GDM1 (cell line): ENCODE data around the gene CNOT2.

Source experiments
- DNase-seq: peaks from one replicate; lab custom pipeline; 2025; lab: John Stamatoyannopoulos, UW

The CNOT2 gene, protein sequence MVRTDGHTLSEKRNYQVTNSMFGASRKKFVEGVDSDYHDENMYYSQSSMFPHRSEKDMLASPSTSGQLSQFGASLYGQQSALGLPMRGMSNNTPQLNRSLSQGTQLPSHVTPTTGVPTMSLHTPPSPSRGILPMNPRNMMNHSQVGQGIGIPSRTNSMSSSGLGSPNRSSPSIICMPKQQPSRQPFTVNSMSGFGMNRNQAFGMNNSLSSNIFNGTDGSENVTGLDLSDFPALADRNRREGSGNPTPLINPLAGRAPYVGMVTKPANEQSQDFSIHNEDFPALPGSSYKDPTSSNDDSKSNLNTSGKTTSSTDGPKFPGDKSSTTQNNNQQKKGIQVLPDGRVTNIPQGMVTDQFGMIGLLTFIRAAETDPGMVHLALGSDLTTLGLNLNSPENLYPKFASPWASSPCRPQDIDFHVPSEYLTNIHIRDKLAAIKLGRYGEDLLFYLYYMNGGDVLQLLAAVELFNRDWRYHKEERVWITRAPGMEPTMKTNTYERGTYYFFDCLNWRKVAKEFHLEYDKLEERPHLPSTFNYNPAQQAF

GRCh38 chr12:70242695-70243509 is at the start of gene CNOT2:
TSS of gene CNOT2 (plus strand) at chr12:70243433. CDS start at chr12:70278227, 34,794 bp downstream.
- peak; percentile 88 for DNase-seq

DNA sequence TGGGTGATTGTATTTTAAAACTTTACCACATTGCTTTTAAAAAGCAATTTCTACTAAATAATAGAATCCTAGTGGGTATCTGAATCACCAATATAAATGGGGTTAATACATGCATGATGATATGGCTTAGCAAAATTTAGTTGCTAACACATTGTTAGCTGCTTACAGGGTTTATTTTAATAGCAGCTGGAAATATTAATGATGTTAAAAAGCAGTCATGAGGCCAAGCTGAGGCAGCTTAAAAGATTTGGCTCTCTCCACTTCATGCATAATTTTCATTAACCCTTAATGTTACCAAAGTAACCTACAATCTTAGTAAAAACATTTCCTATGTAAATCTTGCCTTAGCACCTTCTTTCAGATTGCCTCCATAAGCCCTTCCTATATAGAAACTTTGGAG is 49.2 kb upstream of the CNOT2 start:
- no peak for DNase-seq

GRCh38 chr12:70196811-70197281 is 46.4 kb upstream of the CNOT2 start:
- no peak for DNase-seq

DNA sequence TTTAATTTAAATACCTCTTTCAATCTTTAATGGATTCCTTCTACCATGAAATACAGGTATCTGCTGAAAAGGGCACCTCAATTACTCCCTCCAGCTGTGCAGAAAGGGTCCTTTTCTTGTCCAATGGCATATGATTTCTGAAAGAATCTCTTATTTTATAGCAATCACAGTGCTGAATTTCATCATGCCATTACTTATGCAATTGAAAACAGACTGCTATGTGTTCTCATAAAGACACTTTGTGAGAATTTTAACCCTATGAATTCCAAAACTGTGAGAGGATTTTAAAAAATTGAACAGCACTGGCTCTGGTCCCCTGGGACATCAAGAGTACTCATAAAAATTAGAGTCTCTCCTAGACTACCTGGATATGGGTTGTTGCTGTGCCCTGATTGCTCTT is 45.9 kb upstream of the CNOT2 start:
- DNase-seq, result no peak

- no peak for DNase-seq
These were observed 29.5 kb upstream of the CNOT2 start for GRCh38 chr12:70213707-70214106.

DNA sequence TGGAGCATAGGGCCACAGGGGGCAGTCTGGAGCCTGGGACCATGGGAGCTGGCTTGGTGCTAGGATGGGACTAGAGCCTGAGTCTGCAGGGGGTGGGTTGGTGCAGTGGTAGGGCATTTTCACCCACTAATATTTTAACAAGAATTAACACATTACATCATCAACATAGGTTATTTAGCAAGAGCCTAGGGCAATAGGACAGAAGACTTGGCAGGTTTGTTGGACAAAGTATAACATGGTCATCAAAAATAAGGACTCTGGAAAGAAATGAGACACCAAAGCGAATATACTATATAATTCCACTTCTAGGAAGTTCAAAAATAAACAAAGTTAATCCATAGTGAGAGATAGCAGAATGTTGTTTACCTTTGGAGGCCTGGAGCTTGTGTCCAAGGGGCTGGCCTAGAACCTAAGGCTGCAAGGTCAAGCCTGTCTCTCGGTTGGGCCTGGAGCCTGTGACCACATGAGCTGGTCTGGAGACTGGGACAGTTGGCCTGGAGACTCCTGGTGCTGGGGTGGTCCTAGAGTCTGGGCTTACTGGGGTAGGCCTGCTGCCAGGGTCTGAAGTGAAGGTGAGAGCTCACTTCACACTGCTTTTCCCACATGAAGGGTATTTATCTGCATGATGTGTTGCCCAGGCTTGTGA is 28.1 kb upstream of the CNOT2 start:
- no peak for DNase-seq

- DNase-seq, result no peak
These were observed 25.8 kb upstream of the CNOT2 start for GRCh38 chr12:70217416-70217815.

DNA sequence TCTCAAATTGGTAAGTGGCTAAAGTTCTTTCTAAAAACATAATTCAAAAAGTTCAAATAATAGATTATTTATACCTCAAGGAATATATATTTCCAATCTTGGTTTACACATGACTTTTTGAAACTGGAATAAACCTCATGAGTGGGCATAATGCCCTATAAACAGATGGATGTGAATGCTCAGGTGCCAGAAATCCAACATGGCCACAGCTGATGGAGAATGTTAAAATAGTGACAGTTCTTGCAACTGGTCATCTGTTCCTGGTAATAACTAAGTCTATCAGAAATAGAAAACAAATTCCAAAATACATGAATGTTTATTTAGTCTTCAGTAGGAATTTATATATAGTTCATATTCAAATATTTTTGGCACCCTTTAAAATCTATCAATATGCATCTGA is 21.6 kb upstream of the CNOT2 start:
- no peak for DNase-seq

DNA sequence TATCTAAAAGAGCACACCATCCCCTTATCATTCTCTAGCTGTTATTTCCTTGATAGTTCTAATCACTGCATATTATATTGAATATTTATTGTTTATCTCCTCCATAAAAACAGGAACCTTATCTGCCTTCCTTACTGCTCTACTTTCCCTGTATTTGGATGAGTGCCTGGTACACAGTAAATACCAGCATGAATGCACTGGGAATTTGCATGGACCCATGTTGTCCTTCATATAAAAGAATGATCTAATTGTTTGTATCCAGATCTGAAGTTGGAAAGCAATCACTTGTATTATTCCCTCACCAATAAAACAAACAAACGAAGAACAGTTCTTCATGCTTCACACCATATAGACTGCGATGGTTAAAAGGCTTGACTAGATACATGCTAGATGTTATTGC is 15.3 kb upstream of the CNOT2 start:
- DNase-seq, result no peak

GRCh38 chr12:70230934-70231606 is 12.2 kb upstream of the CNOT2 start:
- no peak for DNase-seq

DNA sequence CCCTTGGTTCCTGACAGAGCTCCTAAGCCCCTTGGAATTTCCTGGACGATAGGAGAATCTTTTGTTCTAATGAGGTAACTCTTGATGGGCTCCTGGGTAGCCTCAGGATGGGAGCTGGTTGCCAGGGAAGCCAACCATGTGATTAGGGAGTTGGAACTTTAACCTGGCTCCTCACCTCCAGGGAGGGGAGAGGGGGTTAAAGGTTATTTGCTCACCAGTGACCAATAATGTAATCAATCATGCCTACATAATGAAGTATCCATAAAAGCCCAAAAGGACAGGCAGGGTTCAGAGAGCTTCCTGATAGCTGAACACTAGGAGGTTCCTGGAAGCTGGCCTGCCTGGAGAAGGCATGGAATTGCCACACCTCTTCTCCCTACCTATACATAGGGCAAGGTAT is 6.2 kb upstream of the CNOT2 start:
- DNase-seq, result no peak

- DNase-seq, result no peak
These were observed 2.6 kb upstream of the CNOT2 start for GRCh38 chr12:70240673-70241072.

DNA sequence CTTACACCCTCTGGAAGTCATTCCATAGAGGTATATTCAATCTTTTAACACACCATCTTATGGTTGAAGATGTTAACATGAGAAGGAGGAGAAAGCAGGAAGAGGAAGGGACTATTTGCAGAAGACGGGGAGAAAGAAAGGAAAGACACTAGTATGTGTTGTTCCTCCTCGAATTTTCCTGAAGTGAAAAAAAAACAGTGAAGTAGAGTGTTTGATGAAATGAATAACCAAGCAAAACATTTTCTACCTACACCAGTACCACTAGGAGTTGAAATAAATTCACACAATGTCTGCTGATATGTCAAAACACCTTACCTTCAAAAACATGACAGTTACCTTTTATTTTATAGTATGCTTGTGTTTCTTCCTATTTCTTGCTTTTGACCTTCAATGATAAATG is 1.4 kb upstream of the CNOT2 start:
- DNase-seq, result no peak

DNA sequence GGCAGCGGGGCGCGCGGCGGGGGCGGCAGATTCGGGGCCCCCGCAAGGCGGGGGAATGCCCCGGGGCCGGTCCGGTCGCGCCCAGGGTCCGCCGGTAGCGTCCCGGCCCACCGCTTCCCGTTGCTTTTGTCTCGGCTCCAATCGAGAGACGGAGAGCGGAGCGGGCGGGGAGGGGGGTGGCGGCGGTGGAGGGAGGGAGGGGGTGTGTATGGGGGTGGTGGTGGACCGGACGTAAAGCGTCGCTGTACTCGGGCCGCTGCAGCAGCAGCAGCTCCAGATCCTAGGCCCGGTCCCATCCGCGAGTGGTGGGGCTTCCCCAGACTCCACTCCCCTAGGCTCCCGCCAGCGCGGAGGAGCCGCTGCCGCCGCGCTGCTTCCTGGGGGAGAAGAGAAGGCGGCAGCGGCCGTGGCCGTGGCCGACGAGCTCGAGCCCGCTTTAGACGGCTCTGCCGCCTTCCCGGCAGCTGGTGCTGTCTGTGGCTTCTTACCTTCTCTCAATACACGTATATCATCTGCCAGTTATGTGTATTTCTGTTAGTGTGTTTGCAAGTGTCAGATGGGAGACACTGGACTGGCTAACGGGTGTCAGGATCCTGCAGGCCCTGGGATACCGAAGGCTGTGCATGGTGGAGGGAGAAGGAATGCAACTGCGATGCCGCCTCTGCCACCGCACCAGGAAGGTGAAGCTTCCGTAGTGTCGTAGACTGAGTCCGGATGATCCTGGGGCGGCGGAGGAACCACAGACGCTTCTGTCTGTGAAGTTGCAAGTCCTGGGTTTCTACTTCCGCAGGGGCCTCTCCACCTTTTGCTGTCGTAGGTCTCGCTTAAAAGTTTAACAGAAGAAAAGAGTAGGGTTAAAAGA is 508 bp downstream of the CNOT2 start:
- DNase-seq, result peak; percentile 43

DNA sequence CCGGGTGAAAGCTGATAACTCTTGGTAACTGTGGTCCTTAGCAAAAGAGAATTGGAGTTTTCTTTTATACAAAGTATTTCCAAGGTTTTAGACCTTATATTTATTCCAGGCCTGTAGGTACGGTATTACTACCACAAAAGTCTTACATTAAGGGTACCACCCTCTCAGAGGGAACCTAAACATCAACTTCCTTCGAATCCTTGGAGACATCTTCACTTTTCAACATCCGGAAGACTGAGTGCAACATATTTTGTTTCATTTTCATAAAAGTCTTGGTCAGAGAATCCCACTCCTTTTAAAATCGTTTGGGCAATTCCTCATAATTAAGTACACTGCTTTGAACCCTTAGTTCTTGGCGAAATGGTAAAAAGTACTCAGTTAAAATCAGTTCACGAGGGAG is 1.2 kb downstream of the CNOT2 start:
- DNase-seq, result no peak

GRCh38 chr12:70245458-70245857 is 2.2 kb downstream of the CNOT2 start:
- DNase-seq, result no peak

DNA sequence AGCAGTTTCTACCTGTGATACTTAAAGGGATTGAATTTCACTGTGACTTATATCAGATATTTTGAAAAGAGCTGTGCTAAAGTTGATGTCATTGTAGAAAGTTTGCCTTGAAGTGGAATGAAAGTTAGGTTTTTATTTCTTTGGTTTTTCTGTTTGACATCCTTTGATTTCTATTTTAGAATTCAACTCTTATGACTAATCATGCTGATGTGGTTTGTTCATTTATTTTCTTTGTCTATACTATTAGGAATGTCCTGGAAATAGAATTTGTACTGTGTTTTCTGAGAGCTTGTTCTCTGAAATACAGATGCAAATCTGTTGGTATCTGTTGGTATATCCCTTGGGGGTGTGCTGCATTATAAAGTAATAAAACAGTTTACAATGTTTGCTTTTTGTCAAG is 3.3 kb downstream of the CNOT2 start:
- DNase-seq, result no peak

- no peak for DNase-seq
These were observed 4.5 kb downstream of the CNOT2 start for GRCh38 chr12:70247653-70248199.

DNA sequence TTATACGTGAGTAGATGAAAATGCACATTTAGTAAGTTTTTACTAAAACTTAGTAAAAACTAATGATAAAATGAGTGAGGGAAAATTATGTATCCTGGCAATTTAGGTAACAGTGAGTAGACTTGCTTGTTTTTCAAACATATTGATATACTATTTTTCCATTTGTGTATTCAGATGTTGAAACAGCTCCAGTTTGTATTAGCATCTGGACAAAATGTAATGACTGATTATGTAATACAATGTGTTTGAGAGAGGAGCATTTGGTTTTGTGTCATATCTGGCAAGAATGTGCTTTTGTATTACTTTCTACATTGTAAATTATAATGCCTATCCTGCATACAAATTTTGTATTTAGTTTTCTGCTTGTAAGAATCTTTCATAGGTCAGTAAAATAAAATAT is 5.6 kb downstream of the CNOT2 start:
- DNase-seq, result no peak

GRCh38 chr12:70249903-70250302 is 6.7 kb downstream of the CNOT2 start:
- DNase-seq, result no peak

GRCh38 chr12:70251226-70251625 is 8.0 kb downstream of the CNOT2 start:
- no peak for DNase-seq
